HepG2 (cell line): Measurements from ENCODE around the gene IGF2BP1. TPM values are rescaled to one million over a fixed set of nuclear protein-coding genes. Genes with fewer than 3 reads are reported as not detected.
A peak's percentile ranks its signal among the peaks of the same experiment; 100 is the strongest.

ENCODE experiments used
- BRCA1 ChIP-seq: sonication (generic); formaldehyde crosslinking; IDR thresholded peaks from 2 replicates; pipeline ENCODE4 v1.4.0; 2020; ENCODE audit warnings: missing genetic modification reagents
- EED ChIP-seq: sonication (generic); formaldehyde crosslinking; IDR thresholded peaks from 2 replicates; pipeline ENCODE4 v1.5.0; 2020; ENCODE audit warnings: mild to moderate bottlenecking, missing genetic modification reagents
- HNRNPK ChIP-seq: fragments of 200-400 bp; formaldehyde crosslinking; IDR thresholded peaks from 2 replicates; pipeline ENCODE4 v1.6.1; 2018; ENCODE audit warnings: low read length, low read depth, moderate library complexity, mild to moderate bottlenecking; ENCODE audit not compliant: poor library complexity, severe bottlenecking
- HOXA7 ChIP-seq: sonication (generic); formaldehyde crosslinking; IDR thresholded peaks from 2 replicates; pipeline ENCODE4 v1.8.1; 2022; ENCODE audit warnings: mild to moderate bottlenecking, missing genetic modification reagents, moderate library complexity
- KLF6 ChIP-seq: IDR thresholded peaks from 2 replicates; pipeline ENCODE4 v1.8.0; 2016; ENCODE audit warnings: missing biosample characterization, missing genetic modification reagents
- NKX3-1 ChIP-seq: sonication (generic); formaldehyde crosslinking; IDR thresholded peaks from 2 replicates; pipeline ENCODE4 v1.5.0; 2020; ENCODE audit warnings: missing genetic modification reagents
- RAD51 ChIP-seq: fragments of 450-650 bp; IDR thresholded peaks from 2 replicates; pipeline ENCODE4 v1.6.1; 2016; ENCODE audit warnings: borderline replicate concordance
- U2AF1 ChIP-seq: fragments of 200-400 bp; formaldehyde crosslinking; optimal IDR thresholded peaks from 2 replicates; pipeline ENCODE3; 2017; ENCODE audit warnings: mild to moderate bottlenecking, low read depth, low read length
- ZFP1 ChIP-seq: IDR thresholded peaks from 2 replicates; pipeline ENCODE4 v1.6.1; 2016
- ZNF225 ChIP-seq: sonication (generic); formaldehyde crosslinking; IDR thresholded peaks from 2 replicates; pipeline ENCODE4 v1.4.0; 2020; ENCODE audit warnings: mild to moderate bottlenecking, missing genetic modification reagents
- ZNF326 ChIP-seq: sonication (generic); formaldehyde crosslinking; IDR thresholded peaks from 2 replicates; pipeline ENCODE4 v1.4.0; 2020; ENCODE audit warnings: missing genetic modification reagents, borderline replicate concordance
- ZNF335 ChIP-seq: sonication (generic); formaldehyde crosslinking; IDR thresholded peaks from 2 replicates; pipeline ENCODE4 v1.4.0; 2020; ENCODE audit warnings: missing genetic modification reagents
- ZNF703 ChIP-seq: sonication (generic); formaldehyde crosslinking; IDR thresholded peaks from 2 replicates; pipeline ENCODE4 v1.5.1; 2020; ENCODE audit warnings: missing genetic modification reagents, mild to moderate bottlenecking, moderate library complexity, borderline replicate concordance
- polyA plus RNA-seq, 8 experiments: library from polyadenylated mRNA; depleted of rRNA in 3 of 8; stranded (reverse) in 7 of 8; unstranded in 1 of 8; fragments of >200 nt; fragmentation: Illumina TruSeq in 4 of 8; extraction: Trizol in 4 of 8; gene quantifications; 2 replicates each; pipeline versions ENCODE4 v1.2.1 to v1.2.3, GENCODE V29; 2011 to 2016; ENCODE audit warnings: low read depth in 4 of 8, missing spikeins in 1 of 8, mixed read lengths in 1 of 8; ENCODE audit not compliant: insufficient read depth in 1 of 8
- total RNA-seq, 5 experiments: library from RNA; depleted of rRNA; stranded (reverse); fragments of >200 nt; fragmentation: Illumina TruSeq; extraction: Trizol; gene quantifications; 2 replicates each; pipeline ENCODE4 v1.2.3, GENCODE V29; 2016; ENCODE audit warnings: low read depth in 1 of 5
- TF ChIP-seq, protein P1 (sequence below): sonication (generic); formaldehyde crosslinking; IDR thresholded peaks from 2 replicates; pipeline ENCODE4 v1.4.0; 2020; ENCODE audit warnings: mild to moderate bottlenecking, missing genetic modification reagents
- TF ChIP-seq, protein P2 (sequence below): sonication (generic); formaldehyde crosslinking; IDR thresholded peaks from 2 replicates; pipeline ENCODE4 v1.5.1; 2020; ENCODE audit warnings: mild to moderate bottlenecking, missing genetic modification reagents, moderate library complexity
- TF ChIP-seq, protein P3 (sequence below), 2 experiments: sonication (generic) in 1 of 2; formaldehyde crosslinking in 1 of 2; IDR thresholded peaks; 2 replicates each; pipeline versions ENCODE4 v1.4.0 to v1.6.1; 2016 to 2020; ENCODE audit warnings: borderline replicate concordance in 1 of 2, low read depth in 1 of 2, mild to moderate bottlenecking in 1 of 2, missing genetic modification reagents in 1 of 2
- TF ChIP-seq, protein P4 (sequence below): sonication (generic); formaldehyde crosslinking; IDR thresholded peaks from 2 replicates; pipeline ENCODE4 v1.4.0; 2020; ENCODE audit warnings: missing genetic modification reagents

Gene IGF2BP1
- total and polyA plus RNA-seq, 2 of the 13 experiments (the other 11 are each of a cell fraction or from before 2014, with no cell fraction given) = 29.7 to 75.1 TPM

DNA sequence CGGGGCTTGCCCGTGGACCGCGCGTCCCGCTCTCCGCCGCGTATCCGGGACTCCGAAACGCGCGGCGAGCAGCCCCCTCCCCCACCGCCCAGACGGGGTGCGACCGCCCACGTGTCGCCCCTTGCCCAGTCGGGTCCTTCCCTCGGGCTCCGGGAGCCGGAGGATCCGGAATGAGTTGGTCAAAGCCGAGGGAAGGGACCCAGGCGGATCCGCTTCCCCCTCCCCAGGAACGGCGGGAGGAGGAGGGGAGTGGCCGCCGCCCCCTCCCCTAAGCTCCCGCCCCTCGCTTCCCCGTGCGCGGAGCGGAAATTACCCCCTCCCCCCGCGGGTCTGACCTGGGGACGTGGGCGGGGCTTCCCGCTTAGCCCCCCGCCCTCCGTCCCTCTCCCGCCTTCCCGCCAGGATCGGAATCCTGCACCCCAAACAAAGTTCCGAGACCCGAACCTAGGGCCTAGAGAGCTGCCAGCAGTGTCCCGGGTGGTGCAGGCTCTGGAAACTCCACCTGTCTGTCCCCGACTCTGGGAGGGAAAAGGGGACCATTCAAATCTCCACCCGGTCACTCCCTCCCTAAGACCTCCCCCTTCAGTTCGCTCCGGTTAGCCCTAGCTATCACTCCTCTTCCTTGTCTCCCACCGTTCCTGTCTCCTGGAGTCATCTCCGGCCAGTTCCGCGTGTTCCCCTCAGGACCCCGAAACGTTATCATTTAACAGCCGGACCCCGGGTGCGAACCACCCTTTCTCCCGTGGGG, 1.0 kb upstream of the IGF2BP1 start (continued):
- TF ChIP-seq, protein P1, sequence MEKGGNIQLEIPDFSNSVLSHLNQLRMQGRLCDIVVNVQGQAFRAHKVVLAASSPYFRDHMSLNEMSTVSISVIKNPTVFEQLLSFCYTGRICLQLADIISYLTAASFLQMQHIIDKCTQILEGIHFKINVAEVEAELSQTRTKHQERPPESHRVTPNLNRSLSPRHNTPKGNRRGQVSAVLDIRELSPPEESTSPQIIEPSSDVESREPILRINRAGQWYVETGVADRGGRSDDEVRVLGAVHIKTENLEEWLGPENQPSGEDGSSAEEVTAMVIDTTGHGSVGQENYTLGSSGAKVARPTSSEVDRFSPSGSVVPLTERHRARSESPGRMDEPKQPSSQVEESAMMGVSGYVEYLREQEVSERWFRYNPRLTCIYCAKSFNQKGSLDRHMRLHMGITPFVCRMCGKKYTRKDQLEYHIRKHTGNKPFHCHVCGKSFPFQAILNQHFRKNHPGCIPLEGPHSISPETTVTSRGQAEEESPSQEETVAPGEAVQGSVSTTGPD (CRISPR knock-in tag) = no peak
- TF ChIP-seq U2AF1 (peak; percentile 92), ZFP1 (CRISPR knock-in tag) (peak; percentile 37; the same call in 1 of the 2 replicates), ZNF703 (CRISPR knock-in tag) (peak; percentile 84; the same call in 1 of the 2 replicates), HNRNPK (peak; percentile 90), RAD51 (no peak), HOXA7 (CRISPR knock-in tag) (no peak), ZNF225 (peak; percentile 23; the same call in 1 of the 2 replicates), ZNF335 (CRISPR knock-in tag) (0 out of 2 replicates have a peak, but pooled peaks have one; percentile 58), BRCA1 (0 out of 2 replicates have a peak, but pooled peaks have one; percentile 26), ZNF326 (CRISPR knock-in tag) (no peak), EED (CRISPR knock-in tag) (no peak; the same call in none of the 2 replicates), KLF6 (CRISPR knock-in tag) (peak; percentile 97), NKX3-1 (CRISPR knock-in tag) (no peak)
- TF ChIP-seq, protein P2, sequence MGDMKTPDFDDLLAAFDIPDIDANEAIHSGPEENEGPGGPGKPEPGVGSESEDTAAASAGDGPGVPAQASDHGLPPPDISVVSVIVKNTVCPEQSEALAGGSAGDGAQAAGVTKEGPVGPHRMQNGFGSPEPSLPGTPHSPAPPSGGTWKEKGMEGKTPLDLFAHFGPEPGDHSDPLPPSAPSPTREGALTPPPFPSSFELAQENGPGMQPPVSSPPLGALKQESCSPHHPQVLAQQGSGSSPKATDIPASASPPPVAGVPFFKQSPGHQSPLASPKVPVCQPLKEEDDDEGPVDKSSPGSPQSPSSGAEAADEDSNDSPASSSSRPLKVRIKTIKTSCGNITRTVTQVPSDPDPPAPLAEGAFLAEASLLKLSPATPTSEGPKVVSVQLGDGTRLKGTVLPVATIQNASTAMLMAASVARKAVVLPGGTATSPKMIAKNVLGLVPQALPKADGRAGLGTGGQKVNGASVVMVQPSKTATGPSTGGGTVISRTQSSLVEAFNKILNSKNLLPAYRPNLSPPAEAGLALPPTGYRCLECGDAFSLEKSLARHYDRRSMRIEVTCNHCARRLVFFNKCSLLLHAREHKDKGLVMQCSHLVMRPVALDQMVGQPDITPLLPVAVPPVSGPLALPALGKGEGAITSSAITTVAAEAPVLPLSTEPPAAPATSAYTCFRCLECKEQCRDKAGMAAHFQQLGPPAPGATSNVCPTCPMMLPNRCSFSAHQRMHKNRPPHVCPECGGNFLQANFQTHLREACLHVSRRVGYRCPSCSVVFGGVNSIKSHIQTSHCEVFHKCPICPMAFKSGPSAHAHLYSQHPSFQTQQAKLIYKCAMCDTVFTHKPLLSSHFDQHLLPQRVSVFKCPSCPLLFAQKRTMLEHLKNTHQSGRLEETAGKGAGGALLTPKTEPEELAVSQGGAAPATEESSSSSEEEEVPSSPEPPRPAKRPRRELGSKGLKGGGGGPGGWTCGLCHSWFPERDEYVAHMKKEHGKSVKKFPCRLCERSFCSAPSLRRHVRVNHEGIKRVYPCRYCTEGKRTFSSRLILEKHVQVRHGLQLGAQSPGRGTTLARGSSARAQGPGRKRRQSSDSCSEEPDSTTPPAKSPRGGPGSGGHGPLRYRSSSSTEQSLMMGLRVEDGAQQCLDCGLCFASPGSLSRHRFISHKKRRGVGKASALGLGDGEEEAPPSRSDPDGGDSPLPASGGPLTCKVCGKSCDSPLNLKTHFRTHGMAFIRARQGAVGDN (CRISPR knock-in tag) = peak; percentile 92
- TF ChIP-seq, protein P3, sequence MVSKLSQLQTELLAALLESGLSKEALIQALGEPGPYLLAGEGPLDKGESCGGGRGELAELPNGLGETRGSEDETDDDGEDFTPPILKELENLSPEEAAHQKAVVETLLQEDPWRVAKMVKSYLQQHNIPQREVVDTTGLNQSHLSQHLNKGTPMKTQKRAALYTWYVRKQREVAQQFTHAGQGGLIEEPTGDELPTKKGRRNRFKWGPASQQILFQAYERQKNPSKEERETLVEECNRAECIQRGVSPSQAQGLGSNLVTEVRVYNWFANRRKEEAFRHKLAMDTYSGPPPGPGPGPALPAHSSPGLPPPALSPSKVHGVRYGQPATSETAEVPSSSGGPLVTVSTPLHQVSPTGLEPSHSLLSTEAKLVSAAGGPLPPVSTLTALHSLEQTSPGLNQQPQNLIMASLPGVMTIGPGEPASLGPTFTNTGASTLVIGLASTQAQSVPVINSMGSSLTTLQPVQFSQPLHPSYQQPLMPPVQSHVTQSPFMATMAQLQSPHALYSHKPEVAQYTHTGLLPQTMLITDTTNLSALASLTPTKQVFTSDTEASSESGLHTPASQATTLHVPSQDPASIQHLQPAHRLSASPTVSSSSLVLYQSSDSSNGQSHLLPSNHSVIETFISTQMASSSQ (IDR thresholded peaks at IDR 0.05; ENCODE audit: low read depth) = peak; percentile 25; the same call in 1 of the 2 replicates
- TF ChIP-seq, protein P3 (CRISPR knock-in tag; IDR thresholded peaks at IDR 0.05; ENCODE audit: borderline replicate concordance) = peak; percentile 84
- TF ChIP-seq, protein P4, sequence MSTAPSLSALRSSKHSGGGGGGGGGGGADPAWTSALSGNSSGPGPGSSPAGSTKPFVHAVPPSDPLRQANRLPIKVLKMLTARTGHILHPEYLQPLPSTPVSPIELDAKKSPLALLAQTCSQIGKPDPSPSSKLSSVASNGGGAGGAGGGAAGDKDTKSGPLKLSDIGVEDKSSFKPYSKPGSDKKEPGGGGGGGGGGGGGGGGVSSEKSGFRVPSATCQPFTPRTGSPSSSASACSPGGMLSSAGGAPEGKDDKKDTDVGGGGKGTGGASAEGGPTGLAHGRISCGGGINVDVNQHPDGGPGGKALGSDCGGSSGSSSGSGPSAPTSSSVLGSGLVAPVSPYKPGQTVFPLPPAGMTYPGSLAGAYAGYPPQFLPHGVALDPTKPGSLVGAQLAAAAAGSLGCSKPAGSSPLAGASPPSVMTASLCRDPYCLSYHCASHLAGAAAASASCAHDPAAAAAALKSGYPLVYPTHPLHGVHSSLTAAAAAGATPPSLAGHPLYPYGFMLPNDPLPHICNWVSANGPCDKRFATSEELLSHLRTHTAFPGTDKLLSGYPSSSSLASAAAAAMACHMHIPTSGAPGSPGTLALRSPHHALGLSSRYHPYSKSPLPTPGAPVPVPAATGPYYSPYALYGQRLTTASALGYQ (CRISPR knock-in tag) = no peak; the same call in 1 of the 2 replicates
